CD4-positive, alpha-beta T cell treated with Interleukin-10 for 1 hour (primary cell): ENCODE data around the gene DGKK.
"Not testable (repeated sequence)": the region's sequence is repeated elsewhere in the genome, so short reads cannot be mapped to it uniquely, and the experiment has no call there.

Experiments
- DNase-seq: peaks from one replicate; pipeline ENCODE4 v3.0.0-alpha.2; 2020

The DGKK gene

GRCh38 chrX:50430917-50431575 is 39.6 kb downstream of the DGKK start:
- DNase-seq: no peak

- no peak for DNase-seq
These were observed 42.5 kb downstream of the DGKK start for GRCh38 chrX:50428174-50428573.

GRCh38 chrX:50407976-50408375 is 62.6 kb downstream of the DGKK start:
- DNase-seq: no peak

- DNase-seq: no peak
These were observed 66.7 kb downstream of the DGKK start for GRCh38 chrX:50403903-50404302.

GRCh38 chrX:50402886-50403285 is 67.7 kb downstream of the DGKK start:
- no peak for DNase-seq

- no peak for DNase-seq
These were observed 76.7 kb downstream of the DGKK start for GRCh38 chrX:50393902-50394301.

- no peak for DNase-seq
These were observed 84.1 kb downstream of the DGKK start for GRCh38 chrX:50386520-50386919.

GRCh38 chrX:50381729-50382415 is 88.8 kb downstream of the DGKK start:
- no peak for DNase-seq

- no peak for DNase-seq
These were observed 95.0 kb downstream of the DGKK start for GRCh38 chrX:50375481-50376267.

GRCh38 chrX:50372966-50373365 is 97.7 kb downstream of the DGKK start:
- DNase-seq: no peak

GRCh38 chrX:50343917-50344316 is 126.7 kb downstream of the DGKK start:
- no peak for DNase-seq

GRCh38 chrX:50333308-50333707 is 137.3 kb downstream of the DGKK start:
- no peak for DNase-seq

- DNase-seq: not testable (repeated sequence)
These were observed 138.0 kb downstream of the DGKK start for GRCh38 chrX:50332668-50333067.

GRCh38 chrX:50327235-50327634 is 143.4 kb downstream of the DGKK start:
- no peak for DNase-seq
